SH-SY5Y (cell line): ENCODE results near the gene ARHGAP40.

ENCODE experiments used
- GATA2 ChIP-seq: IDR thresholded peaks from 2 replicates; pipeline ENCODE4 v1.6.1; 2011; ENCODE audit warnings: mild to moderate bottlenecking, low read depth, low read length
- GATA3 ChIP-seq: IDR thresholded peaks from 2 replicates; pipeline ENCODE4 v1.6.1; 2011; ENCODE audit warnings: low read depth, mild to moderate bottlenecking, low read length, moderate library complexity

The ARHGAP40 gene

GRCh38 chr20:38602185-38602581, 574 bp downstream of the ARHGAP40 start:
- no peak for TF ChIP-seq GATA2

GRCh38 chr20:38603286-38603685, 1.7 kb downstream of the ARHGAP40 start:
- TF ChIP-seq GATA2, result no peak
- TF ChIP-seq GATA3, result no peak

DNA sequence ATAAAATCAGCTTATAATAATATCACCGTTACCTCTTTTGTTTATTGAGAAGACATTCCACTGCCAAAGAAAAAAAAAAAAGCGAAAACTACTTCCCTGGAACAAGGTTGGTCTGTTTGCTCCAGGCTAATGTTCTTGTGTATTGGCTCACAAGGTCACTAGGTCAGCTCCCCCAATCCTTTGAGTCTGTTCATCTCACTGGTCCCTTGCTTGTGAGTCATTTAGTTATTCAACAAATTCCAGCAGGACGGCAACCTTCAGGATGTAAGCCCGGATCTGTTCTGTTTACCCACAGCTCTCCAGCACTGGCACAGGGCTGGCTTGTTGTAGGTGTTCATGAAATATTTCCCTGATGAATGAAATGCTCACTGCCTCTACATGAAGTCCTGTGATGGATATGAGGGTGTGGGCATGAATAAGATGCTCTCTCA, 3.3 kb downstream of the ARHGAP40 start:
- TF ChIP-seq GATA3 (no peak), GATA2 (no peak)

DNA sequence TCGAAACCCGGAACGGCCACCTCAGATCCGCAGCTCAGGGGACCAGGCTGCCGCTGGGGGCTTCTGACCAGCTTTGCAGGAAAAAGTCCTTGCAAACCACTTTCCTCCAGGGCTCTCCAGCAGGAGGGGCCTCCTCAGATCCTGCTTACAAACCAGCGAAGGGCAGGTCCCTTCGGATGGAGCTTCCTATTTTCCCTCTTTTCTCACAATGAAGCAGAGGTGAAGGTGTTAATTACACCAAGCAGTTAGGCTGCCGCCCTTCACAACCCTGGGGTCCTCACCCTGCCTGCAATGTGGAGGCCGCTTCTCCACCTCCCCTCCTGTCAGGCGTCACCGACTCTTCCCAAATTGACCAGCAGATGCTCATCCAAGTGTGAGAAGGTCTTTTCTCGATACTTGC, 5.7 kb downstream of the ARHGAP40 start:
- TF ChIP-seq GATA3, result no peak
- no peak for TF ChIP-seq GATA2

DNA sequence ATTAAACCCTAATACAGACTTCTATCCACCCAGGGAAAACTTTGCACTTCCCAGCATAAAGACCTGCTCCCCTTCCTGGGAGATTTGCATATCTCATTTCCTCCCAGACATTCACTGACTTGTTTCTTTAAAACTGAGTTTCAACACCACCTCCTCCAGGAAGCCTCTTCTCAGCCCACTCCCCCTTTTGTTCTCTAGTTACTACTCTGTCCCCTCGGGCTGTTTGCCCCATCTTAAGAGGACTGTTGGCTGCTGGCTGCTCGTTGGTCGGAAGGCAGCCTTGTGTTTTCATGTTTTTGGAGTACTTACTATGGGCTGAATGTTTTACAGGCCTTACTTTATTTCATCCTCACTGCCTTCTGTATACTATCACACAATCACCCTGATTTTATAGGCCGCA, 6.6 kb downstream of the ARHGAP40 start:
- no peak for TF ChIP-seq GATA2
- TF ChIP-seq GATA3, result no peak

GRCh38 chr20:38609815-38610214, 8.2 kb downstream of the ARHGAP40 start:
- no peak for TF ChIP-seq GATA2
- no peak for TF ChIP-seq GATA3

DNA sequence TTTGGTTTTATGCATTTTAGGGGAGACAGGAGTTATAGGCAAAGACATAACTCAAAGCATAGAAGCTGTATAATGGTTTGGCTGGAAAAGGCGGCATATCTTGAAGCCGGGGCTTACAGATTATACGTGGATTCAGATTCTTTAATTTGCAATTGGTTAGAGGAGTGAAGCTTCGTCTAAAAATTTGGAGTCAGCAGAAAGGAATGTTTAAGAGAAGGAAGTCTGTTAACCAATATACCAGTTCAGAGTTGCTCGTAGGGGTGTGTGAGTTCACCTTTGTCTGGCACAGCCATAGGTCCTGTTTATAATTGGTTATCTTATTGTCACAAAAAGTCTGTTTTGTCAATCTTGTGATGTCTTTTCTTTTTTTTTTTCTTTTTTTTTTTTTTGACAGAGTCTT, 8.9 kb downstream of the ARHGAP40 start:
- TF ChIP-seq GATA2 (no peak), GATA3 (no peak)

GRCh38 chr20:38612751-38613515, 11.3 kb downstream of the ARHGAP40 start:
- TF ChIP-seq GATA2, result no peak
- TF ChIP-seq GATA3, result no peak

- TF ChIP-seq GATA3 (no peak), GATA2 (no peak)
These were observed 13.7 kb downstream of the ARHGAP40 start for GRCh38 chr20:38615283-38615682.

GRCh38 chr20:38616457-38616856, 14.8 kb downstream of the ARHGAP40 start:
- no peak for TF ChIP-seq GATA2
- TF ChIP-seq GATA3, result no peak

DNA sequence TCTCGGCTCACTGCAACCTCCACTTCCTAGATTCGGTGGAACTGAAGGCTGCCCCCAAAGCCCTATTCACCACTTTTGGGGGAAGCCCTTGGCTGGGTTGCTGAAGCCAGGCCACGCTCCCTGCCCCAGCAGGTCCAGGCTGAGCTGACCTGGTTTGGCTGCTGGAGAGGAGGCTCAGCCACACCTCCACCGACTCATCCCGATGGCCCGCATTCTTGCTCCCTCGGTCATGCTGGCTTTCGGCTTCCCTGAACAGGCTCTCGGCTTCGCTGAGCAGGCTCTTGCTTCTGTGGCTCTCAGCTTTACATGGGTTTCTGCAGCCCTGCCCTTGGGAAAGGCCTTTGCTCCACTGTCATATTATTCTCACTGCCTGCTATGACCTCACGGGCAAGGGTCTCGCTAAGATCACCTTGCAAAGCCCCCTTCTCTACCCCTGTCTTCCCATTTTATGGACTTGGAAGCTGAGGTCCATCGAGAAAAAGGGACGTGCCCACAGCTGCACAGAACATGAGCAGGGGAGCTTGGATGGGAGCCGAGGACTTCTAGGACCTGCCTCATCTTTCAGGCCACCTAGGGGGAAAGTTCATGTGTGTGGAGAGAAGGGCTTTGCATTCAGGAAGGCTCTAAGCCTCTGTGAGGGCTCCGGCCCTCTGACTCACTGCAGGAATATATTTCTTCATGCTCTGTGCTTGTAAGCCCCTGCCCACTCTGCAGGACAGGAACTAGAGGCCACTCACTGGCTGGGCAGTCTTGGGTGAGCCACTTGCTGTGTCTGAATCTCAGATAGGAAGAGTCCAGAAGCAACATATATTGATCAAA, 15.6 kb downstream of the ARHGAP40 start:
- TF ChIP-seq GATA2 (no peak), GATA3 (no peak)

DNA sequence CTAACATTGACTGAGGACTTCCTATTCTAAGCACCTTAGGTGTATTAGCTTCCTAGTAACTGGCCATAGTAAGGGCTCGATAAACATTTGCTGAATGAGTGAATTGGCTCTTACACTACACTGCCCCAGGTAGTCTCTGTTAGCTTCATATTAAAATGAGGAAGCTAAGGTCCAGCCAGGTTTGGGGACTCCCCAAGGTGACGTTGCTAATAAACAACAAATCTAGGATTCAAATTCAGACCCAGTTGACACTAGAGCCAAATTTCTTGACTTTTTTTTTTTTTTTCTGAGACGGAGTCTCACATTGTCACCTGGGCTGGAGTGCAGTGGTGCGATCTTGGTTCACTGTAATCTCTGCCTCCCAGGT, 16.2 kb downstream of the ARHGAP40 start:
- TF ChIP-seq GATA2 (no peak), GATA3 (no peak)

GRCh38 chr20:38620441-38620840, 18.8 kb downstream of the ARHGAP40 start:
- TF ChIP-seq GATA3, result no peak
- no peak for TF ChIP-seq GATA2

GRCh38 chr20:38623061-38623460, 21.5 kb downstream of the ARHGAP40 start:
- no peak for TF ChIP-seq GATA3
- no peak for TF ChIP-seq GATA2

GRCh38 chr20:38624084-38624483, 22.5 kb downstream of the ARHGAP40 start:
- TF ChIP-seq GATA2 (no peak), GATA3 (no peak)
